ENCODE results near the gene MINDY4.

The MINDY4 gene

DNA sequence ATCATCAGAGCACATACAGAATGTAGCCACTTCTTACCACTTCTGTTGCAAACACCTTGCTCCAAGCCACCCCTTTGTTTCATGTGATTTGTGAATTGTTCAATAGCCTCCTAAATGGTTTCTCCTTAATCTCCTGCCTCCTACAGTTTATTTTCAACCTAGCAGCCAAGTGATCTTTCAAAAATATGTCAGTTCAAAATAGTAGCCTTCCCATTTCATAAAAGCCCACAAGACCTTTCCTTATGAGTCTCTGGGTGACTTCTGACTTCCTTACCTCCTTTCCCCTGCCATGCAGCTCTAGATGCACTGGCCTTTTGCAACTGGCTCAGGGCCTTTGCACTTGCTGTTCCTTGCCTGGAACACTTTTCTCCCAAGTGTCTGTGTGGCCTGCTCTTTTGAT, 4.8 kb downstream of the MINDY4 start:
- no peaks in the 10 kb centered on the region for H3K27me3 ChIP-seq (ENCODE audit: control insufficient read depth in 3 of 3, insufficient read depth in 3 of 3, low read depth in 1 of 3, low read length in 3 of 3)
- DNase-seq (ENCODE audit: low spot score): no peak
- H3K23ac ChIP-seq (ENCODE audit: low read depth, low read length, poor library complexity): no peak overlapping the region

DNA sequence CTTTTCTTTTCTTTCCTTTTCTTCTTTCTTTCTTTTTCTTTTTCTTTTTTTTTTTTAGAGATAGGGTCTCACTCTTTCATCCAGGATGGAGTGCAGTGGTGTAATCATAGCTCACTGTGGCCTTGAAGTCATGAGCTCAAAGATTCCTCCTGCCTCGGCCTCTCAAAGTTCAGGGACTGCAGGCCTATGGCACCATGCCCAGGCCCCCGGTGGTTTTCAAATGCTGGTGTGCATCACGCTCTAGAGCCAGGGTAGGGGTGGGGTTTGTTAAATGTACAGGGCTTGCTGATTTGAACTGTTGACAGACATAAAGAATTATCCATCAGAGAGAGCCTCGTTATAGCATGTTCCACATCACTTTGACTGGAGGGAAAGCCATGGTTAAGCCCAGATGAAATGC, 5.8 kb downstream of the MINDY4 start:
- H3K18ac ChIP-seq (ENCODE audit: low read length): no peak overlapping the region
- no peak overlapping the region for H2AK5ac ChIP-seq (ENCODE audit: low read depth, low read length)
- H3K27me3 ChIP-seq (ENCODE audit: control insufficient read depth in 3 of 3, insufficient read depth in 3 of 3, low read depth in 1 of 3, low read length in 3 of 3): no peaks in the 10 kb centered on the region
- no peak overlapping the region for H2BK5ac ChIP-seq (ENCODE audit: low read length)
- WGBS, 2 donors (ENCODE audit: extremely low coverage in 2 of 2, insufficient read length in 2 of 2, insufficient replicate concordance in 1 of 2): no CpG with 5 or more reads among the region's 4 CpGs
- peaks cover 0 to 3% of the 10 kb centered on the region in 2 donors for H3K4me1 ChIP-seq (ENCODE audit: control insufficient read depth in 2 of 2, insufficient read depth in 1 of 2, low read depth in 1 of 2, low read length in 2 of 2)
- no peak overlapping the region for H3K27ac ChIP-seq (replicated peaks; ENCODE audit: low read length)
- no peak overlapping the region for H2AFZ ChIP-seq (ENCODE audit: low read length)
- no peak overlapping the region for H2BK15ac ChIP-seq (ENCODE audit: low read length)
- H3K14ac ChIP-seq (ENCODE audit: low read length): no peak overlapping the region
- H3K9me3 ChIP-seq (replicated peaks in 1 of 2; ENCODE audit: control insufficient read depth in 2 of 2, insufficient read depth in 1 of 2, low read depth in 1 of 2, low read length in 2 of 2): no peaks in the 10 kb centered on the region
- H4K8ac ChIP-seq (ENCODE audit: low read depth, low read length): no peak overlapping the region
- no peak overlapping the region for H3K9ac ChIP-seq (ENCODE audit: low read depth, low read length, poor library complexity)
- H3K23ac ChIP-seq (ENCODE audit: low read depth, low read length, poor library complexity): no peak overlapping the region
- H3K4ac ChIP-seq (ENCODE audit: low read length): no peak overlapping the region
- no peak overlapping the region for H3K4me2 ChIP-seq (ENCODE audit: insufficient read depth, low read length, poor library complexity, severe bottlenecking)
- no peak overlapping the region for H3K4me3 ChIP-seq (ENCODE audit: low read length in 2 of 2)
- no peak overlapping the region for H2BK120ac ChIP-seq (ENCODE audit: low read depth, low read length)
- no peak for DNase-seq (ENCODE audit: low spot score)
- H2BK12ac ChIP-seq (ENCODE audit: low read length): no peak overlapping the region
- H3K79me1 ChIP-seq (ENCODE audit: low read depth, low read length): no peaks in the 10 kb centered on the region
- peaks cover 3 to 18% of the 10 kb centered on the region in 2 donors for H3K36me3 ChIP-seq (replicated peaks in 1 of 2; ENCODE audit: control insufficient read depth in 2 of 2, insufficient read depth in 2 of 2, low read length in 2 of 2)
- H4K91ac ChIP-seq (ENCODE audit: low read depth, low read length, poor library complexity): no peak overlapping the region

More for the DNA sequence above, 4.8 kb downstream of the MINDY4 start:
- Histone ChIP-seq H2BK120ac (ENCODE audit: low read depth, low read length) (no peak overlapping the region), H3K79me1 (ENCODE audit: low read depth, low read length) (no peaks in the 10 kb centered on the region), H3K4me1 (ENCODE audit: control insufficient read depth in 2 of 2, insufficient read depth in 1 of 2, low read depth in 1 of 2, low read length in 2 of 2) (peaks cover 0 to 3% of the 10 kb centered on the region in 2 donors), H3K36me3 (replicated peaks in 1 of 2; ENCODE audit: control insufficient read depth in 2 of 2, insufficient read depth in 2 of 2, low read length in 2 of 2) (peaks cover 3 to 13% of the 10 kb centered on the region in 2 donors), H2AK5ac (ENCODE audit: low read depth, low read length) (no peak overlapping the region), H3K14ac (ENCODE audit: low read length) (no peak overlapping the region), H2BK5ac (ENCODE audit: low read length) (no peak overlapping the region), H4K91ac (ENCODE audit: low read depth, low read length, poor library complexity) (no peak overlapping the region), H4K8ac (ENCODE audit: low read depth, low read length) (no peak overlapping the region), H2BK15ac (ENCODE audit: low read length) (no peak overlapping the region), H3K4ac (ENCODE audit: low read length) (no peak overlapping the region), H3K9ac (ENCODE audit: low read depth, low read length, poor library complexity) (no peak overlapping the region), H3K27ac (replicated peaks; ENCODE audit: low read length) (no peak overlapping the region), H3K4me3 (ENCODE audit: low read length in 2 of 2) (no peak overlapping the region), H2AFZ (ENCODE audit: low read length) (no peak overlapping the region), H3K18ac (ENCODE audit: low read length) (no peak overlapping the region), H2BK12ac (ENCODE audit: low read length) (no peak overlapping the region), H3K4me2 (ENCODE audit: insufficient read depth, low read length, poor library complexity, severe bottlenecking) (no peak overlapping the region), H3K9me3 (replicated peaks in 1 of 2; ENCODE audit: control insufficient read depth in 2 of 2, insufficient read depth in 1 of 2, low read depth in 1 of 2, low read length in 2 of 2) (no peaks in the 10 kb centered on the region)

DNA sequence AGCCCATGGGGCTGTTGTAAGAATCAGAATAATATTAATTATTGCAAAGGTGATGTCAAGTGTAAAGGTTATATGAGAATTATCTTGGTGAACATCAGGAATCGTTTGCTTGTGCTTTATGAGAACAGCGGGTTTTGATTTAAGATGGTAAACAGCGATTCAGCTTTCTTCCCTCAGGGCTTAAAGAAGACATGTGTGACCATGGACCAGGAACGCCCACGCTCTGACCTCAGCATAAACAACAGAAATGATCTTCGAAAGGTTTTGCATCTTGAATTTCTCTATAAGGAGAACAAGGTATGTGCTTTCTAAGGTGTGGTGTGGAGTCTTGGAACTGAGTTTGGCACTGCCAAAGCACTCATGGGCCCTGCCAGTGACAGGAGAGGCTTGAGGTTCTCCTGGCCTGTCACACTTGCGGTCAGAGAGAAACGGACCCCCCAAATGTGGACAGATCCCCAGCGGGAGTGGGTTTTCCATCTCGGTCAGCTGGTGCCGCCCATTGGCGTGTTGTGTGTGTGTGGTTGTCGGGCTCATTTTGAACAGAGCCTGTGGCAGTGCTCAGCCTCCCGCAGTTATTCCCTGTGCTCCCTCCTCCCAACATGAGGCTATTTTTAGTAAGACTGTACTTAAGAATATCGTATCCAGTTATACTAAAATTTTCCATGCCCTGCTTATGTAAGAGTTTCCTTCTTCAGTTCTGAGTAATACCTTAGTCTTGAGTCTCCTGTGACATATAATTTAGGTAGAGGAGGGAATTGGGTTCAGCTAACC, 7.2 kb downstream of the MINDY4 start:
- no peak for DNase-seq (ENCODE audit: low spot score)
- H2BK15ac ChIP-seq (ENCODE audit: low read length): no peak overlapping the region
- no peaks in the 10 kb centered on the region for H3K27me3 ChIP-seq (ENCODE audit: control insufficient read depth in 3 of 3, insufficient read depth in 3 of 3, low read depth in 1 of 3, low read length in 3 of 3)
- H4K91ac ChIP-seq (ENCODE audit: low read depth, low read length, poor library complexity): no peak overlapping the region
- no peak overlapping the region for H3K9ac ChIP-seq (ENCODE audit: low read depth, low read length, poor library complexity)
- H3K27ac ChIP-seq (replicated peaks; ENCODE audit: low read length): no peak overlapping the region
- no peaks in the 10 kb centered on the region for H3K79me1 ChIP-seq (ENCODE audit: low read depth, low read length)
- H2BK5ac ChIP-seq (ENCODE audit: low read length): no peak overlapping the region
- no peak overlapping the region for H2AK5ac ChIP-seq (ENCODE audit: low read depth, low read length)
- peaks cover 3 to 29% of the 10 kb centered on the region in 2 donors for H3K36me3 ChIP-seq (replicated peaks in 1 of 2; ENCODE audit: control insufficient read depth in 2 of 2, insufficient read depth in 2 of 2, low read length in 2 of 2)
- H3K14ac ChIP-seq (ENCODE audit: low read length): no peak overlapping the region
- H2BK12ac ChIP-seq (ENCODE audit: low read length): no peak overlapping the region
- H4K8ac ChIP-seq (ENCODE audit: low read depth, low read length): no peak overlapping the region
- no peak overlapping the region for H3K18ac ChIP-seq (ENCODE audit: low read length)
- H2BK120ac ChIP-seq (ENCODE audit: low read depth, low read length): no peak overlapping the region
- no peak overlapping the region for H2AFZ ChIP-seq (ENCODE audit: low read length)
- H3K4me1 ChIP-seq (ENCODE audit: control insufficient read depth in 2 of 2, insufficient read depth in 1 of 2, low read depth in 1 of 2, low read length in 2 of 2): no peaks in the 10 kb centered on the region
- no peak overlapping the region for H3K23ac ChIP-seq (ENCODE audit: low read depth, low read length, poor library complexity)
- no peak overlapping the region for H3K4ac ChIP-seq (ENCODE audit: low read length)
- no peaks in the 10 kb centered on the region for H3K9me3 ChIP-seq (replicated peaks in 1 of 2; ENCODE audit: control insufficient read depth in 2 of 2, insufficient read depth in 1 of 2, low read depth in 1 of 2, low read length in 2 of 2)
- H3K4me3 ChIP-seq (ENCODE audit: low read length in 2 of 2): no peak overlapping the region
- WGBS, 2 donors (ENCODE audit: extremely low coverage in 2 of 2, insufficient read length in 2 of 2, insufficient replicate concordance in 1 of 2): no CpG with 5 or more reads among the region's 15 CpGs
- no peak overlapping the region for H3K4me2 ChIP-seq (ENCODE audit: insufficient read depth, low read length, poor library complexity, severe bottlenecking)

DNA sequence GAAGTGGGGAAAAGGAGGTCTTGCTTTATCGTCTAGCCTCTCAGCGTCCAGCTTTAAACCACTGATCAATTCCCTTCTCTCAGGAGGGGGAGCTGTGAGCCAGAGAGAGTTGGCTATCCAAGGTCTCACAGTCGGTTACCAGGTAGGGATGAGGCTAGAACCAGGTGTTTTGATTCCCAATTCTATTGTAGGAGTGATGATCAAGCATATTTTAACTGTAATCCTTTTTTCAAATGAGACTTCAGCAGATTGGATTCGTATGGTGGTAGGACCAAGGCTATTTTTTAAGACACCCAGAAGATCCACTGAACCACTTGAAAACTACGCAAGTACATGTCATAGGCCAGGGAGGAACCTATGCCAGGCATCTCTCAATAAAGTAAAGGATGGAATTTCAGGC, 8.4 kb downstream of the MINDY4 start:
- Histone ChIP-seq H2BK15ac (ENCODE audit: low read length) (no peak overlapping the region), H4K8ac (ENCODE audit: low read depth, low read length) (no peak overlapping the region), H3K4ac (ENCODE audit: low read length) (no peak overlapping the region), H3K9me3 (replicated peaks in 1 of 2; ENCODE audit: control insufficient read depth in 2 of 2, insufficient read depth in 1 of 2, low read depth in 1 of 2, low read length in 2 of 2) (no peaks in the 10 kb centered on the region), H3K4me1 (ENCODE audit: control insufficient read depth in 2 of 2, insufficient read depth in 1 of 2, low read depth in 1 of 2, low read length in 2 of 2) (no peaks in the 10 kb centered on the region), H4K91ac (ENCODE audit: low read depth, low read length, poor library complexity) (no peak overlapping the region), H3K36me3 (replicated peaks in 1 of 2; ENCODE audit: control insufficient read depth in 2 of 2, insufficient read depth in 2 of 2, low read length in 2 of 2) (peaks cover 5 to 36% of the 10 kb centered on the region in 2 donors), H2AFZ (ENCODE audit: low read length) (no peak overlapping the region), H3K9ac (ENCODE audit: low read depth, low read length, poor library complexity) (no peak overlapping the region), H3K27ac (replicated peaks; ENCODE audit: low read length) (no peak overlapping the region), H3K4me3 (ENCODE audit: low read length in 2 of 2) (no peak overlapping the region), H3K79me1 (ENCODE audit: low read depth, low read length) (no peaks in the 10 kb centered on the region), H3K23ac (ENCODE audit: low read depth, low read length, poor library complexity) (no peak overlapping the region), H2BK12ac (ENCODE audit: low read length) (no peak overlapping the region), H3K4me2 (ENCODE audit: insufficient read depth, low read length, poor library complexity, severe bottlenecking) (no peak overlapping the region), H3K14ac (ENCODE audit: low read length) (no peak overlapping the region), H2BK120ac (ENCODE audit: low read depth, low read length) (no peak overlapping the region), H2AK5ac (ENCODE audit: low read depth, low read length) (no peak overlapping the region), H3K18ac (ENCODE audit: low read length) (no peak overlapping the region), H2BK5ac (ENCODE audit: low read length) (no peak overlapping the region), H3K27me3 (ENCODE audit: control insufficient read depth in 3 of 3, insufficient read depth in 3 of 3, low read depth in 1 of 3, low read length in 3 of 3) (no peaks in the 10 kb centered on the region)
- no CpG with 5 or more reads among the region's 5 CpGs for WGBS, 2 donors (ENCODE audit: extremely low coverage in 2 of 2, insufficient read length in 2 of 2, insufficient replicate concordance in 1 of 2)
- DNase-seq (ENCODE audit: low spot score): no peak
